GM18951 (cell line): ENCODE data around the gene LPCAT1.

ENCODE experiments used
- POLR2A ChIP-seq: IDR thresholded peaks from 4 replicates; pipeline ENCODE4 v1.6.1; 2011; ENCODE audit warnings: mild to moderate bottlenecking; ENCODE audit not compliant: insufficient read length, insufficient read depth; ENCODE audit errors: extremely low read depth
- in situ Hi-C: fragments of 300-500 bp; cut with MboI; formaldehyde crosslinking; loops from one replicate; pipeline ENCODE4 v1.12.0; 2022; ENCODE audit warnings: low sequenced_read_pairs, mixed read lengths, inconsistent platforms; ENCODE audit not compliant: unreplicated experiment

Gene LPCAT1

GRCh38 chr5:1437876-1438559 lies 85.7 kb downstream of the LPCAT1 start:
- in situ Hi-C loops = no loop called here
- no peak for TF ChIP-seq POLR2A

DNA sequence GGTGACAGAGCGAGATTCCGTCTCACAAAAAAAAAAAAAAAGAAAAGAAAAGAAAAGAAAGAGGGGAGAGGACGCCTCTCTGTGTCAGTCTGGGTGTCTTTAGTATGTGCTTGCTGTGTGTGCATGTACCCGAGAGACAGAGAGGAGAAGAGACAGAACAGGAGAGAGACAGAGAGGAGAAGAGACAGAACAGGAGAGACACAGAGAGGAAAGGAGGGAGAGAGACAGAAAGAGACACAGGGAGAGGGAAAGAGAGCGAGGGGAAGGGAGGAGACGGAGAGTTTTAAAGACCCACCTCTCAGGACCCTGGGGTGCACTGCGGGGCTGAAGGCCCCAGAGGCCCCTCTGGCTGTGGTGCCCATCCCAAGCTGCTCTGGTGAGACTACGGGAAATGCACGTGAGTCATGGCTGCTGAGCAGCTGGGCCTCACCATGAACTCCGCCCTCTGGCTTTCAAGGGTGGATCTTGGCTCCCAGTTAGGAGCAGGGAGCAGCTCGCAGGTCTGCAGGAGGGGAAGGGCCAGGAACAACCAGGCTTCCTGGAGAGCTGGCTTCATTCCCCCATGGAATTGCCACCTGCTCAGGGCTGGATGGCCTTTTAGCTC lies 86.4 kb downstream of the LPCAT1 start:
- in situ Hi-C loops = no loop called here
- no peak for TF ChIP-seq POLR2A

DNA sequence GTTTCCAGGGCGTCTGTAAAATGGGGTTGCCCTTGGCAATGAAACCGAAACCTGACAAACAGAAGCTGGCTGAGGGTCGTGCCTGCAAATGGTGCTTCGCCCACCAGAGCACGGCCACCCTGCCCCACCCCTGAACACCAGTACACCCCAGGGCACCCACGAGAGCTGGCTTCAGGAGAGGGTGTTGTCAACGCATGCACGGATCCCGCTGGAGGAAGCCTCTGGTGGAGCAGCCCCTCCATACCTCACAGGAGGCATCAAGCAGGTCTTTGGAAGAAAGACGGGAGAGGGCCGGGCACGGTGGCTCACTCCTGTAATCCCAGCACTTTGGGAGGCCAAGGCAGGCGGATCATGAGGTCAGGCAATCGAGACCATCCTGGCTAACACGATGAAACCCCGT lies 87.1 kb downstream of the LPCAT1 start:
- no peak for TF ChIP-seq POLR2A
- in situ Hi-C loops = no loop called here

DNA sequence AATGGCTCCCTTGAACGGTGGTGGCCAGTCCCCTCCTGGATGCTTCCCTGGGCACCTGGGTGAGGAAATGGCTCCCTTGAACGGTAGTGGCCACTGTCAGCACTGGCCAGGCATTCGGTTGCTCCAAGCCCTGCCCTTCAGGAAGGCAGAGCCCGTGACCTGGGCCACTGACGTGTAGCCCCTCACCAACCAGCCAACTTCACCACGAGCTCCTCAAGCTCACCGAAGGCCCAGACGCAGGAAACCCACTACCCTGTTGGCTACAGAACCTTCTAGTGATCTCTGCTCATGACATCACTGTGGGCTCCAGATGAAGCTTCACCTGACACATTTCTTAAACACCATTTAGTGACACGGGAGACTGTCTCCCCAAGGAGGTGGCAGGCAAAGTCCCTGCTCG lies 87.7 kb downstream of the LPCAT1 start:
- TF ChIP-seq POLR2A = no peak
- in situ Hi-C loops = no loop called here

DNA sequence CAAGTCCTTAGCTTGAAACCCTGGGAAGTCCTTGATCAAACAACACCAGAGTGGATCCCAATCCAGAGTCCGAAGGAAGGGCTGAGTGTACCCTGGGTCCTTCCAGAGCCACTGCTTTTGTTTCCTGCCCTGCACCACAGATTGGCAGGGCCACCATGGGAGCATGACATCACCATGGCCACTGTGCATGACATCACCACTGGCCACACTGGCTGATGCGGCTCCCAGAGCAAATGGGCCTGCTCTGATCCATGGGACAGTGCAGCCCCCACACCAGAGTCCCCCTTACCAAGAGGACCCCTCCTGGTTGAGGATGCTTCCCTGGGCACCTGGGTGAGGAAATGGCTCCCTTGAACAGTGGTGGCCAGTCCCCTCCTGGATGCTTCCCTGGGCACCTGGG lies 88.4 kb downstream of the LPCAT1 start:
- TF ChIP-seq POLR2A = no peak
- in situ Hi-C loops = no loop called here

- TF ChIP-seq POLR2A = no peak
- in situ Hi-C loops = no loop called here
Observed at GRCh38 chr5:1432296-1432695, 91.5 kb downstream of the LPCAT1 start.

- no peak for TF ChIP-seq POLR2A
- in situ Hi-C loops = no loop called here
Observed at GRCh38 chr5:1431896-1432295, 91.9 kb downstream of the LPCAT1 start.

DNA sequence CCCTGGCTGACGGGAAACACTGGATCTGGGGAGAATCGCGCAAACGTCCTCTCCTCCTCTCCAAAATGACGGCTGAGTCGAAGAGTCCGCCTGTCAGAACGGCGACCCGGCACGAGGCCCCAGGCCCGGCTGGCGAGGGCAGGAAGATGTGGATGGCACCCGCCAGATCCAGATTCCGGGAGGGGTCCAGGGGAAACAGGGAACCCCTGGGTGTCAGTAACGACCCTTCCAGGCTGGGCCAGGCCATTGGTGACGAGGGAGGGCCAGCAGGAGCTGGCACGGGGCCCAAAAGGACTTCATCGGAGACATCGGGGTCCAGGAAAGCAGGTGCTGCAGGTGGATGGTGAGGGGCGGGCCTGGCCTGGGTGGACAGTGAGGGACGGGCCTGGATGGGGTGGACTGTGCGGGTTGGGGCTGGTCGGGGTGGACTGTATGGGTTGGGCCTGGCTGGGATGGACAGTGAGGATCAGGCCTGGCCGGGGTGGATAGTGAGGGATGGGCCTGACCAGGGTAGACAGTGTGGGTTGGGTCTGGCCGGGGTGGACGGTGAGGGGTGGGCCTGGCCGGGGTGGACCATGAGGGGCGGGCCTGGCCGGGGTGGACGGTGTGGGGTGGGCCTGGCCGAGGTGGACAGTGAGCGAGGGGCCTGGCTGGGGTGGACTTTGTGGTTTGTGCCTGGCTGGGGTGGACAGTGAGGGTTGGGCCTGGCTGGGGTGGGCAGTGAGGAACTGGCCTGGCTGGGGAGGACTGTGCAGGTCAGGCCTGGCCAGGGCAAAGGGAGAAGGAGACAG lies 92.5 kb downstream of the LPCAT1 start:
- TF ChIP-seq POLR2A = no peak
- in situ Hi-C loops = no loop called here

- in situ Hi-C loops = no loop called here
- no peak for TF ChIP-seq POLR2A
Observed at GRCh38 chr5:1430121-1430795, 93.5 kb downstream of the LPCAT1 start.

DNA sequence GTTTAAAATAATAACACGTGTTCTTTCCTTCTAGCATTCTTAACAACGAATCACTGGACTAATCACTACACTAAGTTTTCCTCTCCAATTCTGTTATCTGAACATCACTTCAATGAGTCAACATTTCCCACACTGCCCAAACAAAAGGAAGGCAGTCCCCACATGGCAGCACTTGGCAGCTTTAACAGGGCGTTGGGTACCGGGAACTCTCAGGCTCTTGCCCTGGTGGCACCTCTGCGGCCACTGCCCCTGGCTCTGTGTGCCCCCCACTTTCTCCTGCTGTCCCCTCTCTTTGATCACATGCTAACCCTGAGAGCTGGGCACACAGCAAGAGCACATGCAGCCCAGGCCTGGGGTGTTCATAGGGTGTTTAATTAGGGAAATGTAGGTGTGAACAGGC lies 94.3 kb downstream of the LPCAT1 start:
- no peak for TF ChIP-seq POLR2A
- in situ Hi-C loops = no loop called here

- in situ Hi-C loops = no loop called here
- no peak for TF ChIP-seq POLR2A
Observed at GRCh38 chr5:1429066-1429465, 94.7 kb downstream of the LPCAT1 start.

- in situ Hi-C loops = no loop called here
- no peak for TF ChIP-seq POLR2A
Observed at GRCh38 chr5:1428107-1428506, 95.7 kb downstream of the LPCAT1 start.

- in situ Hi-C loops = no loop called here
- no peak for TF ChIP-seq POLR2A
Observed at GRCh38 chr5:1424716-1425115, 99.0 kb downstream of the LPCAT1 start.
